Stimulated activated effector memory CD8-positive, alpha-beta T cell treated with anti-CD3 and anti-CD28 coated beads, Interleukin-12 subunit alpha, Interleukin-12 subunit beta, amount 100 ng/mL, for 72 hours (primary cell): Measurements from ENCODE around the gene TACR1.

Source experiments
- ATAC-seq: fragments of 150-1000 bp; cut with Tn5 transposase; 2 replicates; pipeline ENCODE4 v1.10.0; 2021
- DNase-seq, 2 donors: peaks; one replicate each; pipeline ENCODE4 v3.0.0; 2021 to 2022; ENCODE audit warnings: low spot score in 2 of 2
- H3K27ac Mint-ChIP-seq: one replicate; pipeline ENCODE4 v1.8.0; 2022; ENCODE audit warnings: mild to moderate bottlenecking, mixed read lengths
- H3K36me3 Mint-ChIP-seq: one replicate; pipeline ENCODE4 v1.8.0; 2022; ENCODE audit warnings: mild to moderate bottlenecking, mixed read lengths
- H3K4me1 Mint-ChIP-seq: one replicate; pipeline ENCODE4 v1.8.0; 2022; ENCODE audit warnings: mixed read lengths
- H3K4me3 Mint-ChIP-seq: one replicate; pipeline ENCODE4 v1.8.0; 2022; ENCODE audit warnings: mild to moderate bottlenecking, mixed read lengths
- H3K9me3 Mint-ChIP-seq: one replicate; pipeline ENCODE4 v1.8.0; 2022; ENCODE audit warnings: mixed read lengths

TACR1 gene

DNA sequence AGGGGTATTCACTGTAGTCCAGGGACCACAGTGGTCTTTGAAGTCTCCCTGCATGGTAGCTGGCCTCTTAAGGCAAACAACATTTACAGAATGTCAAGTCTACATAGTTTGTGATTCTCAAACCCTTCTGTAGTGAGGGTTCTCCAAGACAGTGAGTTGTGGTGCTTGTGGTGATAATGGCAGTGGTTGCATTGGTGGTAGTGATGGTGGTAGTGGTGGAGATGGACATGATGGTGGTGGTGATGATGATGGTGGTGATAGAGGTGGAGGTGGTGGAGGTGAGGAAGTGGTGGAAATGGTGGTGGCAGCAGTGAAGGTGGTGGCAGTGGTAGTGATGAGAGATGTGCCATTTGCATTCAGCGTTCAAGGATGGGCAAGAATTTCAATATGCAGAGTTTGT is 104.9 kb downstream of the TACR1 start:
- H3K9me3 Mint-ChIP-seq: no peaks in the 10 kb centered on the region
- H3K27ac Mint-ChIP-seq: no peak overlapping the region
- ATAC-seq (no peak), DNase-seq (no peak)
- peaks cover 6% of the 10 kb centered on the region for H3K4me1 Mint-ChIP-seq
- no peaks in the 10 kb centered on the region for H3K36me3 Mint-ChIP-seq
- no peak overlapping the region for H3K4me3 Mint-ChIP-seq

DNA sequence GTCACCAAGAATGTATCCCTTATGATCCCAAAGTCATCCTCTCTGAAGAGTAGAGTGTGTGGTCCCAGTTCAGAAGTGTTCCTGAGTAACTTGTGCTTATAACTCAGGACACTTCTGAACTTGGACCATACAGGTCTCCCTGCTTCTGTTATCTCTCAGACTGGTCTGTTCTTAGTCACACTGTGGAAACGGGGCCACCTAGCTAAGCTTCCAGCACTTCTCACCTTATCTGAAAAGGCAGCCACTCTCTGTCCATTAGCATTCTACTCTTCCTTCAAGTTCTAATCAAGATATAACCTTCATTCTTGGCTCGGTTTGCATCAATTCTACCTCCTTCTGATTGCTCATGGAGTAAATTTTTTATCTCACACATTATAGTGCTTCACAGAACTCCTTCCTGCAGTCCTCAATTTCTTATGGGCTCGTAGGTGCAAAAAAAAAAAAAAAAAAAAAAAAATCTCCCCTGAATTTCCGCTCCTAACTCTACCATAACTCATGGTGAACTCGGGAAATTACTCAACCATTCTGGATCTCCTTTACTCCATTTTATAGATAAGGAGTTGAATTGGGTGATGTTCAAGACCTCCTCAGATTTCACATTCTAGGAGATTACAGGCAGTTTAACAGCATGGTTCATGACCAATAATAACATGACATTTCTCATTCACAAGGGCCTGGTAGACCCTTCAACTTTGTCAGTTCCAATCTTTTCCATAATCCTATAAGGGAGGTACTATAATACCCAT is 108.4 kb downstream of the TACR1 start:
- Mint-ChIP-seq H3K4me1 (peaks cover 6% of the 10 kb centered on the region), H3K27ac (no peak overlapping the region), H3K36me3 (no peaks in the 10 kb centered on the region), H3K9me3 (no peaks in the 10 kb centered on the region), H3K4me3 (no peak overlapping the region)
- DNase-seq (no peak), ATAC-seq (no peak)

- Mint-ChIP-seq H3K27ac (no peak overlapping the region), H3K9me3 (no peaks in the 10 kb centered on the region), H3K36me3 (no peaks in the 10 kb centered on the region), H3K4me3 (no peak overlapping the region), H3K4me1 (peaks cover 4% of the 10 kb centered on the region)
- no peak for DNase-seq
- no peak for ATAC-seq
Observed at GRCh38 chr2:75089471-75089870, 109.8 kb downstream of the TACR1 start.

- H3K4me1 Mint-ChIP-seq: no peaks in the 10 kb centered on the region
- H3K9me3 Mint-ChIP-seq: no peaks in the 10 kb centered on the region
- no peak for ATAC-seq
- H3K27ac Mint-ChIP-seq: no peak overlapping the region
- DNase-seq: no peak
- H3K36me3 Mint-ChIP-seq: no peaks in the 10 kb centered on the region
- H3K4me3 Mint-ChIP-seq: no peak overlapping the region
Observed at GRCh38 chr2:75088791-75089190, 110.5 kb downstream of the TACR1 start.

DNA sequence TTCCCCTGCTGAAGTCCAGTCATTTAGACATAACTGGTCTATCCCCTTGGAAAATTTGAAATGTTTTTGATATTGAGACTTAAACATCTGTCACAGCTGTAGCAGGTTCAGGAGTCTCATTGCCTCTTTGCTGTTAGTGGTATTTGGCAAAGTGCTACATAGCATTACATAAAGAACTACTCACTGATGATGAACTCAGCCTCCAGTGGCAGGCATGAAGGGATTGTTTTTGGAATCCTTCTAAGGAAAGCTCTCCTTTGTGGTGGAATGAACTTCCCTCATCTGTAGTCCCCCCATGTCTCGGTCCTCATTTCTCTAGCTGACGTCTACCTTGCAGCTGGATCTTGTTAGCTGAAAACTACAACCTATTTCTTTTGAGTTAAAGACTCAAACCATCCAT is 111.6 kb downstream of the TACR1 start:
- Mint-ChIP-seq H3K9me3 (no peaks in the 10 kb centered on the region), H3K27ac (no peak overlapping the region), H3K4me1 (no peaks in the 10 kb centered on the region), H3K36me3 (no peaks in the 10 kb centered on the region), H3K4me3 (no peak overlapping the region)
- no peak for ATAC-seq
- no peak for DNase-seq

- no peaks in the 10 kb centered on the region for H3K4me1 Mint-ChIP-seq
- ATAC-seq (no peak), DNase-seq (no peak)
- no peaks in the 10 kb centered on the region for H3K36me3 Mint-ChIP-seq
- no peaks in the 10 kb centered on the region for H3K9me3 Mint-ChIP-seq
- H3K27ac Mint-ChIP-seq: peak overlapping the region; percentile 27
- H3K4me3 Mint-ChIP-seq: no peak overlapping the region
Observed at GRCh38 chr2:75079575-75079974, 119.7 kb downstream of the TACR1 start.

DNA sequence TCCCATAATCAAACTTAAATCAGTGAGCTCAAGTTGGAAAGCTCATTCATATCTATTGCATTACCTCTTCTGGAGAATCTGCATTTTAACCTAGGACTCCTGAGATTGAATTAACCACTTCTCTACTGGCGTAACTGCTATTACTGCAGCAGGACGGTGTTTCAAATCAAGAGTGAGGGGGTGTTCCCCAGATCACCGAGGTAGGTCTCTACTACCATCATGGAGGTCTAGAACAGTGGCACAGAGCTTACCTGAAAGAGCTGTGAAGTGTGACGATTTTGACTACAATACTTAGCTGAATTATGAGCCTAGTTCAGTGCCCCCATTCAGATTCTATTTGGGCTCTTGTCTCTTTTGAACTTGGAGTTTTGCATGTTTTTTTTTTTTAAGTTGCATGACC is 121.4 kb downstream of the TACR1 start:
- no peak overlapping the region for H3K27ac Mint-ChIP-seq
- ATAC-seq: no peak
- no peaks in the 10 kb centered on the region for H3K9me3 Mint-ChIP-seq
- no peak for DNase-seq
- H3K4me1 Mint-ChIP-seq: no peaks in the 10 kb centered on the region
- no peaks in the 10 kb centered on the region for H3K36me3 Mint-ChIP-seq
- no peak overlapping the region for H3K4me3 Mint-ChIP-seq

GRCh38 chr2:75076088-75076487 is 123.2 kb downstream of the TACR1 start:
- no peaks in the 10 kb centered on the region for H3K4me1 Mint-ChIP-seq
- no peaks in the 10 kb centered on the region for H3K9me3 Mint-ChIP-seq
- no peaks in the 10 kb centered on the region for H3K36me3 Mint-ChIP-seq
- DNase-seq: no peak
- no peak overlapping the region for H3K27ac Mint-ChIP-seq
- no peak for ATAC-seq
- no peak overlapping the region for H3K4me3 Mint-ChIP-seq

GRCh38 chr2:75074708-75075107 is 124.6 kb downstream of the TACR1 start:
- H3K27ac Mint-ChIP-seq: no peak overlapping the region
- no peak for ATAC-seq
- no peak for DNase-seq
- H3K36me3 Mint-ChIP-seq: no peaks in the 10 kb centered on the region
- no peaks in the 10 kb centered on the region for H3K9me3 Mint-ChIP-seq
- no peaks in the 10 kb centered on the region for H3K4me1 Mint-ChIP-seq
- no peak overlapping the region for H3K4me3 Mint-ChIP-seq

- H3K4me3 Mint-ChIP-seq: no peak overlapping the region
Observed at GRCh38 chr2:75074228-75074627, 125.1 kb downstream of the TACR1 start.

DNA sequence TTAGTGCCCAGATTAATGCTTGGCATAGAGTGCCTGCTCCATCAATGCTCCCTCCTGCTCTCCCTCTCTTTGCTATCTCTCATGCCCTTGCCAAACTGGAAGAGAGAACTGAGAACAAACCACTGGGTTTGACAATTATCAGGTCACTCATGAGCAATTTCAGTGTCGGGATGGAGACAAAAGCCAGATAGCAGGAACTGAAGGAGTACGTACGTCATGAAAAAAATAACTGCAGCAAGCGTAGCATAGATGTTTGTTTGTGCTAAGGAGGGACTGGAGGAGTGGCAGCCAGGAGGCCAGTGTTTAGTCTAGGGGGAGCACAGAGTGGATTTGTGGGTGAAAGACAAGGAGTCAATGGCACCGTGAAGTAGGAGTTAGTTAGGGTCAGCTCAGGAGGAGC is 127.6 kb downstream of the TACR1 start:
- H3K9me3 Mint-ChIP-seq: no peaks in the 10 kb centered on the region
- no peaks in the 10 kb centered on the region for H3K4me1 Mint-ChIP-seq
- H3K36me3 Mint-ChIP-seq: no peaks in the 10 kb centered on the region
- H3K4me3 Mint-ChIP-seq: no peak overlapping the region
- ATAC-seq (no peak), DNase-seq (no peak)
- H3K27ac Mint-ChIP-seq: no peak overlapping the region

More at GRCh38 chr2:75074228-75074627, 125.1 kb downstream of the TACR1 start:
- H3K9me3 Mint-ChIP-seq: no peaks in the 10 kb centered on the region
- no peaks in the 10 kb centered on the region for H3K4me1 Mint-ChIP-seq
- no peak overlapping the region for H3K27ac Mint-ChIP-seq
- DNase-seq: no peak
- H3K36me3 Mint-ChIP-seq: no peaks in the 10 kb centered on the region
- ATAC-seq: no peak

DNA sequence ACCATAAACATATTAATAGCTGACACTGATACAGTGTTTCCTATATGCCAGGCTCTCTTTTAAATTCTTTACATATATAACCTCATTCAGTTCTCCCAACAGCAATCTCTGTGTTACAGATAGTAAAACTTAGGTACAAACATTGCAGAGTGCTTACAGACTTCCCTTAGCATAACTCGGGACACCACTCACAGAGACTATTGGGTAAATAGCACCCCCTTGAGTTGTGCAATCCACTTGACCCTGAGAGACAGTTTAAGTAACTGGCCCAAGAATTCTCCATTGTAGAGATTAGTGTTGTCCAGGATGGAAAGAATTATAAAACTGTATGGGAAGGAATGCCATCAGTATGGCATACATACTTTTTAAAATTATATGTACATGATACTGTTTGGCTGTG is 130.8 kb downstream of the TACR1 start:
- Mint-ChIP-seq H3K36me3 (no peaks in the 10 kb centered on the region), H3K4me3 (no peak overlapping the region), H3K27ac (no peak overlapping the region), H3K4me1 (peaks cover 15% of the 10 kb centered on the region), H3K9me3 (no peaks in the 10 kb centered on the region)
- no peak for DNase-seq
- no peak for ATAC-seq

GRCh38 chr2:75067506-75067905 is 131.8 kb downstream of the TACR1 start:
- H3K27ac Mint-ChIP-seq: no peak overlapping the region
- DNase-seq: no peak

GRCh38 chr2:75066121-75066902 is 133.0 kb downstream of the TACR1 start:
- H3K27ac Mint-ChIP-seq: peak overlapping the region; percentile 20
- ATAC-seq (no peak), DNase-seq (no peak)
- H3K36me3 Mint-ChIP-seq: no peaks in the 10 kb centered on the region
- no peaks in the 10 kb centered on the region for H3K9me3 Mint-ChIP-seq
- H3K4me1 Mint-ChIP-seq: peaks cover 15% of the 10 kb centered on the region
- H3K4me3 Mint-ChIP-seq: no peak overlapping the region

More at GRCh38 chr2:75067506-75067905, 131.8 kb downstream of the TACR1 start:
- Mint-ChIP-seq H3K4me1 (peaks cover 15% of the 10 kb centered on the region), H3K9me3 (no peaks in the 10 kb centered on the region), H3K36me3 (no peaks in the 10 kb centered on the region), H3K4me3 (no peak overlapping the region)
- ATAC-seq: no peak

DNA sequence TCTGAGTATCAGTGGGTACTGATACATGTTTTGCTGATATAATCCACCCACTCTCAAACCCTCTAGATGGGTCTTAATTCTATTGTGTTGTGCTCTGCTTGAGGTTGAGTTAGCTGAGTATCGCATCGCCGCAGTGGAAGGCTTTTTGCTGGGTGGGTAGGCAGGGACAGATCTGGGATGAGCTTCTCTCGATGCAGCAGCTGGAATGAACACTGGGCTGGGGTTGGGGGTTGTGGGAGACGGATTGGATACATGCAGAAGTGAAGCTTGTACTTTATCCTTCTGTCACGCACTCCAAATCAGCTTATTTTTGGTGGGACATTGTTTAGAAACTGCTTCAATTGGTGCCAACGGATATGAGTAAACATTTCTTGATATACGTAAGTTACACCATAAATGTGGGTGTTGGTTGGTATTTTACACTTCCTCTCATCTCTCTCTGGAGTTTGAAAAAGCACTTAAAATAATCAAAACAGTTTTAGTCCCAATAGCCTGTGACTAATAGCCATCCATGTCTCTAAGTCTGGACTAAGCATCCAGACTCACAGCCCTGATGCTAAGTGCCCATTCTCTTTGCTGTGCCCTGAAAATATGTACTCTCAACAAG is 133.8 kb downstream of the TACR1 start:
- H3K27ac Mint-ChIP-seq: peak overlapping the region; percentile 20
- H3K4me3 Mint-ChIP-seq: no peak overlapping the region
- no peak for DNase-seq
- no peaks in the 10 kb centered on the region for H3K9me3 Mint-ChIP-seq
- peaks cover 15% of the 10 kb centered on the region for H3K4me1 Mint-ChIP-seq
- peak; percentile 73 for ATAC-seq
- no peaks in the 10 kb centered on the region for H3K36me3 Mint-ChIP-seq
